Gastrocnemius medialis (tissue), 4 donors: ENCODE measurements around the gene HOXA4. TPM values are rescaled to one million over a fixed set of nuclear protein-coding genes. Genes with fewer than 3 reads are reported as not detected.

Experiments
- ATAC-seq, 2 donors: fragments of 150-250 bp; one replicate each; pipeline ENCODE4 v1.9.1; 2016
- DNase-seq, 2 donors: peaks; one replicate each; pipeline ENCODE4 v3.0.0-alpha.2; 2019
- H3K27ac ChIP-seq, 4 donors: fragments of 200-600 bp; sonication (generic); 1 replicate in 1 of 4; 2 replicates in 3 of 4; pipeline ENCODE4 v1.5.1; 2016 to 2018; ENCODE audit warnings: mild to moderate bottlenecking in 2 of 4, moderate library complexity in 1 of 4
- H3K27me3 ChIP-seq, 3 donors: fragments of 200-600 bp; sonication (generic) in 2 of 3; 1 replicate in 1 of 3; 2 replicates in 2 of 3; pipeline versions ENCODE4 v1.5.1 to v1.6.0; 2016 to 2019; ENCODE audit warnings: mild to moderate bottlenecking in 1 of 3, moderate library complexity in 1 of 3
- H3K36me3 ChIP-seq, 2 donors: fragments of 200-600 bp; sonication (generic) in 1 of 2; one replicate each; pipeline ENCODE4 v1.5.1; 2017 to 2018
- H3K4me1 ChIP-seq, 2 donors: fragments of 200-600 bp; sonication (generic) in 1 of 2; one replicate each; pipeline ENCODE4 v1.5.1; 2016 to 2017; ENCODE audit warnings: mild to moderate bottlenecking in 2 of 2
- H3K4me3 ChIP-seq, 4 donors: fragments of 200-600 bp; sonication (generic) in 3 of 4; 1 replicate in 1 of 4; 2 replicates in 3 of 4; pipeline ENCODE4 v1.5.1; 2016 to 2019; ENCODE audit warnings: mild to moderate bottlenecking in 2 of 4
- H3K9me3 ChIP-seq, 3 donors: fragments of 200-600 bp; sonication (generic) in 2 of 3; 1 replicate in 1 of 3; 2 replicates in 2 of 3; pipeline ENCODE4 v1.5.1; 2016 to 2019
- POLR2A ChIP-seq, 2 donors: fragments of 450-650 bp; IDR thresholded peaks; one replicate each; pipeline ENCODE4 v1.6.1; 2017; ENCODE audit warnings: antibody characterized with exemption in 2 of 2, mild to moderate bottlenecking in 2 of 2, moderate library complexity in 2 of 2
- in situ Hi-C, 4 donors: fragments of 200-750 bp; cut with MboI; loops; one replicate each; pipeline versions ENCODE4 v1.15.0 to v1.8.0; 2017; ENCODE audit warnings: low sequenced_read_pairs in 4 of 4
- intact Hi-C: fragments of 100-400 bp; cut with DNase I; formaldehyde crosslinking; loops from one replicate; pipeline ENCODE4 v1.15.1; 2023; ENCODE audit warnings: low total_unique reads
- total RNA-seq, 4 donors: library from RNA; depleted of rRNA; stranded (reverse); fragments of >200 nt; gene quantifications; one replicate each; pipeline versions ENCODE4 v1.1.0 to v1.2.3, GENCODE V29; 2016
- TF ChIP-seq, protein P1 (sequence below), 5 experiments: fragments of 450-650 bp in 3 of 5; fragments of 200-600 bp in 2 of 5; sonication (generic) in 2 of 5; IDR thresholded peaks in 4 of 5; conservative IDR thresholded peaks in 1 of 5; 1 replicate in 4 of 5; 2 replicates in 1 of 5; pipeline ENCODE4 v1.5.1; 2016 to 2019; ENCODE audit warnings: antibody characterized with exemption in 5 of 5, mild to moderate bottlenecking in 3 of 5, moderate library complexity in 3 of 5

HOXA4 gene
- total RNA-seq, 4 donors from 2014 or later: 1.7 to 4.2 (median 2.9) TPM

DNA sequence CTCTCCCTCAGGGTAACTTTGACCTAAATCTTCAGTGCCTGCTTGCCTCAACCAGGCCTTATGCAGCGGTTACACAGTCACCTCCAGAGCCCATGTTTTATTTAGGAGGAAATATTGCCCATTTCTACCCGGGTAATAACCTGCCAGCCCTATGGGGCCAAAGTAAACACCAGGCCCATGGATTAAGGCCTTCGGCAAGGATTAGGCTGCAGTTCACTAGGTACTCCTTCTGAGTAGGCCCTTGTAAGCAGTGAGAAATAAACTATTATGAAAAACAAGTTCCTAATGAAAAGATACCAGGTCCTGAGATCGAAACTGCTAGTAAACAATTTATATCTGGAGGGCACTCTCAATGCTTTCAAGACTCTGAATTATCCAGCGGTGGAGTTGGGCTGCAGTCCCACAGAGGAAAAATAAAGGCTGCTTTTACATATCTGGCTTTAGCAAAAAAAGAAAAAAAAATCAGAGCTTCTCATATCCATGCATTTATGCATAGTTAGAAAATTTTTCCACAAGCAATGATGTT lies 47.3 kb upstream of the HOXA4 start:
- Histone ChIP-seq H3K27me3 (peaks cover 0 to 3% (median under 1%) of the 10 kb centered on the region in 3 donors), H3K36me3 (no peaks in the 10 kb centered on the region), H3K27ac (peak overlapping the region; percentile 90 to 99 (median 95)), H3K4me3 (peak overlapping the region; percentile 47 to 56 (median 52)), H3K4me1 (peaks cover 42 to 63% of the 10 kb centered on the region in 2 donors), H3K9me3 (no peaks in the 10 kb centered on the region)
- TF ChIP-seq POLR2A (IDR thresholded peaks at IDR 0.05): no peak
- TF ChIP-seq, protein P1, sequence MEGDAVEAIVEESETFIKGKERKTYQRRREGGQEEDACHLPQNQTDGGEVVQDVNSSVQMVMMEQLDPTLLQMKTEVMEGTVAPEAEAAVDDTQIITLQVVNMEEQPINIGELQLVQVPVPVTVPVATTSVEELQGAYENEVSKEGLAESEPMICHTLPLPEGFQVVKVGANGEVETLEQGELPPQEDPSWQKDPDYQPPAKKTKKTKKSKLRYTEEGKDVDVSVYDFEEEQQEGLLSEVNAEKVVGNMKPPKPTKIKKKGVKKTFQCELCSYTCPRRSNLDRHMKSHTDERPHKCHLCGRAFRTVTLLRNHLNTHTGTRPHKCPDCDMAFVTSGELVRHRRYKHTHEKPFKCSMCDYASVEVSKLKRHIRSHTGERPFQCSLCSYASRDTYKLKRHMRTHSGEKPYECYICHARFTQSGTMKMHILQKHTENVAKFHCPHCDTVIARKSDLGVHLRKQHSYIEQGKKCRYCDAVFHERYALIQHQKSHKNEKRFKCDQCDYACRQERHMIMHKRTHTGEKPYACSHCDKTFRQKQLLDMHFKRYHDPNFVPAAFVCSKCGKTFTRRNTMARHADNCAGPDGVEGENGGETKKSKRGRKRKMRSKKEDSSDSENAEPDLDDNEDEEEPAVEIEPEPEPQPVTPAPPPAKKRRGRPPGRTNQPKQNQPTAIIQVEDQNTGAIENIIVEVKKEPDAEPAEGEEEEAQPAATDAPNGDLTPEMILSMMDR (IDR thresholded peaks at IDR 0.05 in 4 of 5, conservative IDR thresholded peaks at IDR 0.05 in 1 of 5): no peak
- DNase-seq (peak in 1 of 2 donors; percentile 11), ATAC-seq (no peak)
- in situ Hi-C loops: loop anchor here in 3 of 4 donors (10.0 to 25.0 kb wide), 5 partner anchors 909 to 1416 kb away; partner anchors contain the start of gene CREB5 (in 1 of the 3)
- intact Hi-C loops: loop anchor here (10.0 kb wide), 1 partner anchor 1503 kb away; no protein-coding TSS in a partner anchor

DNA sequence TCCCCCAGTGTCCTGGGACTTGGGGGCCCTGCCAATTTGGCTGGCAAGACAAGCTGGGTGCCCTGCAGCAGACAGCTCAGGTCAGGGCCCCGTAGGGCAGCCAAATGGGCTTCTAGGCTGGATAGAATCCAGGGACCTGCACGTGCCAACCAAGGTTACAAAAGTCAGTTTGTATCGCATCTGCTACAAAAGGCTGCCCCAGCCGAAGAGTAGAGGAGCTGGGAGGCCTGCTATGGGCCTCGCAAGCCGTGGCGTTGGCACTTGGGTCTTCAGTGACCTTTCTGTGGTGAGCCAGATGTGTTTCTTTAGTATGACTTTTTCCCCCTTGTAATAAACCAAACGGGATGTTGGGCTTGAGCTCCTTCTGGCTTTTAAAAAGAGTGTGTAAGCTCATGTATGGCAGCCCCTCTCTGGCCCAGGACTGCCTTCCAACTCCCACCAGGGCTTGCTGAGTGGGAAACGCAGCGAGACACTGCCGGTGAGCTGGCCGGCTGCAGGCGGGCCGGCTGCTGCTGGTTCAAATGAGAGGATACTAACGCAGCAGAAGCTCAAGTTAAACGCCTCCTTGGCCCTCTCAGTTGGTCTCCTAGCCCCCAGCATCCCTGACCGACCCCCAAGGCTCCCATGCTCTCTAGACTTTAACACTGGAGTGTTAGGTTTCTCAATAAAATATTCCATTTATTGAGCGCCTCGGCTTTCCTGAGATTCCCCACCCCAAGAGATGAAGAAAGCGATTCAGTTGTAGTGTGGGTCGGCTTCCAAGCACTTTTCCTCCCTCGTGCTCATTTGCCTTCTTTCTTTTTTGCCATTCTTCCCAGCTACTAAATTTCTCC lies 46.6 kb upstream of the HOXA4 start:
- peaks cover 35 to 56% of the 10 kb centered on the region in 2 donors for H3K4me1 ChIP-seq
- H3K9me3 ChIP-seq: no peaks in the 10 kb centered on the region
- TF ChIP-seq, protein P1 (IDR thresholded peaks at IDR 0.05 in 4 of 5, conservative IDR thresholded peaks at IDR 0.05 in 1 of 5): no peak
- TF ChIP-seq POLR2A (IDR thresholded peaks at IDR 0.05): peak in 1 of 2 donors; percentile 53
- H3K36me3 ChIP-seq: no peaks in the 10 kb centered on the region
- no peaks in the 10 kb centered on the region for H3K27me3 ChIP-seq
- in situ Hi-C loops: loop anchor here in 3 of 4 donors (10.0 to 25.0 kb wide), 5 partner anchors 910 to 1415 kb away; partner anchors contain the start of gene CREB5 (in 1 of the 3)
- ATAC-seq: peak in 1 of 2 donors; percentile 1
- peak overlapping the region; percentile 47 to 56 (median 52) for H3K4me3 ChIP-seq
- H3K27ac ChIP-seq: peak overlapping the region; percentile 90 to 99 (median 95)
- DNase-seq: peak; percentile 21 to 70
- intact Hi-C loops: loop anchor here (10.0 kb wide), 1 partner anchor 1502 kb away; no protein-coding TSS in a partner anchor

GRCh38 chr7:27176524-27176845 lies 45.9 kb upstream of the HOXA4 start:
- Histone ChIP-seq H3K9me3 (no peaks in the 10 kb centered on the region), H3K27me3 (no peaks in the 10 kb centered on the region), H3K4me1 (peaks cover 34 to 51% of the 10 kb centered on the region in 2 donors), H3K36me3 (no peaks in the 10 kb centered on the region), H3K4me3 (peak overlapping the region; percentile 39 to 84 (median 63)), H3K27ac (peak overlapping the region; percentile 90 to 99 (median 95))
- ATAC-seq (no peak), DNase-seq (no peak)
- TF ChIP-seq, protein P1 (IDR thresholded peaks at IDR 0.05 in 4 of 5, conservative IDR thresholded peaks at IDR 0.05 in 1 of 5): no peak
- TF ChIP-seq POLR2A (IDR thresholded peaks at IDR 0.05): no peak
- intact Hi-C loops (loop anchor here (10.0 kb wide), 1 partner anchor 1502 kb away; no protein-coding TSS in a partner anchor), in situ Hi-C loops (loop anchor here in 3 of 4 donors (10.0 to 25.0 kb wide), 5 partner anchors 911 to 1414 kb away; partner anchors contain the start of gene CREB5 (in 1 of the 3))

GRCh38 chr7:27175626-27176523 lies 45.3 kb upstream of the HOXA4 start:
- Histone ChIP-seq H3K27me3 (no peaks in the 10 kb centered on the region), H3K27ac (peak overlapping the region; percentile 90 to 99 (median 95)), H3K4me3 (peak overlapping the region; percentile 39 to 84 (median 63)), H3K9me3 (no peaks in the 10 kb centered on the region), H3K4me1 (peaks cover 33 to 56% of the 10 kb centered on the region in 2 donors), H3K36me3 (no peaks in the 10 kb centered on the region)
- intact Hi-C loops (loop anchor here (10.0 kb wide), 1 partner anchor 1501 kb away; no protein-coding TSS in a partner anchor), in situ Hi-C loops (loop anchor here in 3 of 4 donors (10.0 to 25.0 kb wide), 5 partner anchors 911 to 1414 kb away; partner anchors contain the start of gene CREB5 (in 1 of the 3))
- ATAC-seq: no peak
- TF ChIP-seq, protein P1 (IDR thresholded peaks at IDR 0.05 in 4 of 5, conservative IDR thresholded peaks at IDR 0.05 in 1 of 5): no peak
- TF ChIP-seq POLR2A (IDR thresholded peaks at IDR 0.05): no peak
- DNase-seq: peak; percentile 4 to 53
